Measurements from ENCODE around the gene BTAF1.
A peak's percentile ranks its signal among the peaks of the same experiment; 100 is the strongest.

Gene BTAF1

DNA sequence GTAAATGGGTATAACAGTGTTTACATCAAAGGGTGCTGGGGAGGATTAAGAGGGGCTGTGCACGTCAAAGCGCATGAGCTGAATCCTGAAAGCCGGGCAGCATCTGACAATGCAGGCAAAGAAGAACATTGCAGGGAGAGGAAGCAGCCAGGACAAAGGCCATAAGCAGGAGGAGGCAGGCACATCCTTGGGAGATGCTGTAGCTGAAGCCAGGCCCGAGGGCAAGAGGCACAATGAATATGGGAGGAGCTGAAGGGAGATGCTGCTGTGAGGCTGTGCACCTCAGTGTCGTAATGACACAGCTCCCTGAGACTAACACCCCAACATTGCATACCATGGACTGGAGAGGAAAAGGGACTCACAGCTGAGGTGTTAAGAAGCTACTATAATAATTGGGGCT, 129.2 kb downstream of the BTAF1 start:
- DNase-seq (ENCODE audit: low read depth) = no peak

DNA sequence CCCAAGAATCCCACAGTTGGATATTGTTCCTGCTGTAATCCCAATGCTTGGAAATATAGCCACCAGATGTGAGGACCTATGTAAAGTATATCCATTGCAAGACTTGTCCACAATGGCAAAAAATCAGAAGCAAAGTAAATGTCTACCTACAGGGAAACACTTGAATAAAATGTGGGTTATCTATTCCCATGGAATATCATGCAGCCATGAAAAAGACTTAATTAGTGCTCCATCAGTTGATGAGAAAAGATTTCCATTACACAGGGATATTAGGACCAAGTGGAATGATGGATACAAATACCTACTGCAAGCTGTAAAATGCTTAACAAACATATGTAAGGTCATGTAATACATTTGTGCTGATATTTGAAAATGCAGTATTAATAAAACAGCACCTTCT, 131.2 kb downstream of the BTAF1 start:
- DNase-seq (ENCODE audit: low read depth) = no peak

DNA sequence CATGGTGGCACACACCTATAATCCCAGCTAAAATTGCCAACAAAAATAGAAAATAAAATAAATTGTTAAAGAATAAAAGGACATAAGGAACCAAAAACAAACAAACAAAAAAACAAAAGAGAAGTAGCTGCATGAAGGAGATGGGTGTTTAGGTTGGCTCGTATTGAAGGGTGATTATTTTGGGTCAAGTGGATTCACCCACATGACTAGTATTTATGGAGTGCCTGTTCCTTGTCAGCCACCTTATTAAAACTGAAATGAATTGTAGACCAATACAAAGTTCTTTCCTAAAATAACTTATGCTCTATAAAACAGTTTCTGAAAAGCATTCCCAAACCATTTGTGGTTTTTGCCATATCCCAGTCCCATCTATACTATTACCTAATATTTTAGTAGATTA, 138.7 kb downstream of the BTAF1 start:
- no peak for DNase-seq (ENCODE audit: low read depth)

DNA sequence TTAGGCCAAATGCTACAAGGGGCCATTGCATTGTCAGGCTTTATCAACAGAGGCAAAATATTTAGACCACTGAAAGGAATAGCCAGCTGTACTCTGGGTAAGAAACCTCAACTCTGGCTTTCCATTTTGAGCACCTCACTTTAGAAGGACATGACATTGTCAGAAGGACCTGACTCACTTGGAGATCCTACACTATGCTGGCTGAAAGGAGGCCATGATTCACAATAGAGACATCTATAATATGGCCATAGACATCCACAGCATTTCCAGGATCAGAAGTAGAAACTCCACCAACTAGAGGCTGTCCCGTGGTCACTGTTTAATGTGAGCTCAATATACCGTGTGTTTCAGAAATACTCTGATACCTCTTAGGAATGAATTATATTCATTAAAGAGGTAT, 140.9 kb downstream of the BTAF1 start:
- DNase-seq (ENCODE audit: low read depth) = peak; percentile 53

DNA sequence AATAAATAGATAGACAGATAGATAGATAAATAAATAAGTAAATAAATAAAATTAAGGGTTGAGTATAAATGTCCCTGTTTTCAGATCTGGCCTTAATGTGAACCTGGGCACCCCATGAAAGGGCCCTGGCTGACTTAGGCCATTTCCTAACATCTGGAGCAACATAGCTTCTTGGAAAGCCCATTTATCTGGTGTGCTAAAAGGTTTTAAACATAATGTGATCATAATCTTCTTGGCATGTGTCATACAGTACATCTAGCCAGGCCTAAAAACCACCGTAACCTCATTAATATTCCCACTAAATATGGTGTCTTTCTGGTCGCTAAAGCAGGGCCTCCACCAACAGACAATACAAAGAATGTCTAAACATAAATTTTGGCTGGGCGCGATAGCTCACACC, 142.8 kb downstream of the BTAF1 start:
- no peak for DNase-seq (ENCODE audit: low read depth)

DNA sequence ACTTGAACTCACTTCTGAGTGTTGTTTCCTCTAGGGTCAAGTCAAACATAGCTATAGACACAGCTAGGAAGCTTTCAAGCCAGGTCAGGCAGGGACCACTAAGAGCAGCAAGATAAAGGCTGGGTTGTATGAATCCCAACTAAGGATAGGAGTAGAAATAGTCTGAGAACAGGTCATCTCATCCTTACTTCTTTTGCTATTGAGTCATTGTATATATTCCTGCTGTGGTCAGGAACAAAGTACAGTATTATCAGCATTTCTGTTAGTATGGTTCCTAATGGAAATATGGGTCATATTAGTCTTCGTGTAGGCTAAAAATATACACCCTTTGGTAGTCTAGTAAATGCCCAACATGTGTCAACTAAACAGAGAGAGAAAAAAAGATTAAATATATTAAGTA, 145.3 kb downstream of the BTAF1 start:
- DNase-seq (ENCODE audit: low read depth) = peak; percentile 59

DNA sequence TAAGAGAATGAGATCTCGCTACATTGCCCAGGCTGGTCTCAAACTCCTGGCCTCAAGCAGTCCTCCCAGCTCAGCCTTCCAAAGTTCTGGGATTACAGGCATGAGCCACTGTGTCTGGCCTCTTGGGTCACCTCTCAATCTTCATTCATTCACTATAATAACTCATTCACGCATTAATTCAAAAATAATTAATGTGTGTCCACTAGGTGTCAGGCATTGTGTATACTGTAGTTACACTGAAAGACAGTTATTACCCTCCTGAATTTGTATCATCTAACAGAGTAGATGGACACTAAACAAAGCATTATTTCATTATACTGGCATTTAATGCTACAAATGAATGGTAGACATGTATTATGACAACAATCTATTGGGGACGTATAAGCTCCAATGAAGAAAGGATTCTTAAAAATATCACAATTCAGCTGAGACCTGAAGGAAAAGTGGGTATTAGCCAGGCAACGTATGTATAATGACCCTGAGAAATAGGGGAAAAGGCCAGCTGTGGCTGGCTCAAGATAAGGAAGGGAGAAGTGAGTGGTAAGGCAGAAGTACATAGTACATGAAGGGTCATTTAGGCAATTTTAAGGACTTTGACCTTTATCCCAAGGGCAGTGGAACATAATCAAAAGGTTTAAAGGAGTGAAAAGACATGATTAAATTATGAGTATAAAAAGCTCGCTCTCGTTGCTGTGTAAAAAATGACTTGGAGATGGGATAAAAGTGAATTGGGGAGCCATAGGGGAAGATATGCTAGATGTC, 150.7 kb downstream of the BTAF1 start:
- DNase-seq (ENCODE audit: low read depth) = no peak

DNA sequence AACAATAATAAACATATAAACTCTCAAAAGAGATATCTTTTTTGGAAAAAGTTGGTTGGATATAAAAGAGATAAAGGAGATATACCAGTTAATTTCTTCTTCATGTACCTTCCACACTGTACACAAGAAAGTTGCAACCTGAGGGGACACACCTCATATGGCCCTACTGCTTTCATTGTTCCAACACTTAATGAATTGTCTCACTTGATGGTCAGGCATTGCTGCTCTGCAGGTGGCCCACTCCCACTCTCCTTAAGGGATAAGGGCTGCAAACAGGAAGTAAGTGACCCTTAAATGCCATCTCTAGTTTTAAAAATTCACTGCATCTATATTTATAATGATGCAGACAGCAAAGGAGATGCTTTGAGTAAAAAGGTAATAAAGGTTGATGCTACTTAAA, 152.3 kb downstream of the BTAF1 start:
- no peak for DNase-seq (ENCODE audit: low read depth)

DNA sequence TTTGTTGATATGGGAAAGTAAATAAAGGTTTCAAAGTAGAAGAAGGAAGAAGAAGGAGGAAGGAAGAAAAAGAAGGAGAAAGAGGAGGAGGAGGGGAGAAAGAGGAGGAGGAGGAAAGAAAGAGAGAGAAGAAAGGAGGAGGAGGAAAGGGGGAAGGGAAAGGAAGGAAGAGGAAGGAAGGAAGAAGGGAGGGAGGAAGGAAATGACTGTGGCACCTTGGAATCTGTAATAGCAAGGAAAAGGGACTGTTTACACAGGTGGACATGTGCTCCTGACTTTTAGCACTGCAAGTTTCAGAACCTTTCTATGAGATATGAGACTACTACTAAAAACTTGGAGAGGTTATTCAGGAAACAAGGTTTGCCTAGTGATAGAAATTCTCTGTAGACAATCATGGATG, 153.2 kb downstream of the BTAF1 start:
- no peak for DNase-seq (ENCODE audit: low read depth)

DNA sequence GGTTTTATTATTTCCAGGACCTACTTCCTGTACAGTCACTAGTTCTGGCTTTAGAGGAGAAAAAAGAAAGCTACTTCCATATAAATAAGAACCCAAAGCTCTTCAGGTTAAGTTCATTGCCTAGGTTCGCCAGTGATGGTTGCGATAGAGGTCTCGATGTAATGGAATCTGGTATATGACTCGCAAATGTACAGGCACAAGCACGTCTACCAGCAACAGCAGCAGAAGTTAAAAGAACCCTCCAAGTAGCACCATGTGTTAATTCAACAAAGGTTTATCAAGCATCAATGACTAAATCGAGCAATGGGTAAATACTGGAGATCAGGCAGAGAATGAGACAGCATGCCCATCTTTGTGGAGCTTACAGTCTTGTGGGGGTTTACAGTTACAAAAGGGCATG, 155.4 kb downstream of the BTAF1 start:
- DNase-seq (ENCODE audit: low read depth) = no peak

Measured in EH (cell line).